Umbilical cord (tissue), 2 donors: ENCODE data around the gene ADAM10. TPM values are rescaled to one million over a fixed set of nuclear protein-coding genes. Genes with fewer than 3 reads are reported as not detected.

Source experiments
- DNase-seq: peaks from one replicate; pipeline ENCODE4 v3.0.0-alpha.2; 2015; ENCODE audit warnings: low spot score
- total RNA-seq: library from RNA; depleted of rRNA; stranded (reverse); fragments of >200 nt; gene quantifications from one replicate; pipeline ENCODE4 v1.2.3, GENCODE V29; 2014; ENCODE audit warnings: low replicate concordance; ENCODE audit not compliant: insufficient read depth

The ADAM10 gene
- total RNA-seq, 1 donor from 2014 or later, result 104 TPM

DNA sequence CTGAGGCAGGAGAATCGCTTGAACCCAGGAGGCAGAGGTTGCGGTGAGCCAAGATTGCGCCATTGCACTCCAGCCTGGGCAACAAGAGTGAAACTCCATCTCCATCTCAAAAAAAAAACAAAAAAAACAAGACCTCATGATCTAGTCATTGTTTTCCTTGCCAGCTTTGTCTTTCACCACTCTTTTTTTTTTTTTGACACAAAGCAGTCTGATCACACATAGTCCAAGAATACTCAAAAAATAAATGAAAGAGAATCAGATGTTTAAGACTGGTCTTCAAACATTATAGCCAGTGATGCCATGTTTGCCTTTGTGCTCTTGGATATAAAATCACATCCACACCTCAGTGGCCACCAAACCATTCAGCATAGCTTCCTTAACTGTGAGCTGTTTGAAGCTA, 5.8 kb upstream of the ADAM10 start:
- DNase-seq, result no peak

DNA sequence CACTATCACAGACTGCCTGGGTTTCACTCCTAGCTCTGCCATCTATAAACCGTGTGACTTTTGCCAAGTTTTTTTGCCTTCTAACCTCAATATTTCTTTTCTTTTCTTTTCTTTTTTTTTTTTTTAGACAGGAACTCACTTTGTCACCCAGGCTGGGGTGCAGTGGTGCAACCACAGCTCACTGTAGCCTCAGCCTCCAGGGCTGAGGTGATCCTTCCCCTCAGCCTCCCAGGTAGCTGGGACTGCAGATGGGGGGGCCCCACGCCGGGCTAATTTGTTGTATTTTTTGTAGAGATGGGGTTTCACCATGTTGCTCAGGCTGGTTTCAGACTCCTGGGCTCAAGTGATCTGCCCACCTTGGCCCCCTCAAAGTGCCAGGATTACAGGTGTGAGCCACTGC, 3.2 kb upstream of the ADAM10 start:
- DNase-seq, result no peak

DNA sequence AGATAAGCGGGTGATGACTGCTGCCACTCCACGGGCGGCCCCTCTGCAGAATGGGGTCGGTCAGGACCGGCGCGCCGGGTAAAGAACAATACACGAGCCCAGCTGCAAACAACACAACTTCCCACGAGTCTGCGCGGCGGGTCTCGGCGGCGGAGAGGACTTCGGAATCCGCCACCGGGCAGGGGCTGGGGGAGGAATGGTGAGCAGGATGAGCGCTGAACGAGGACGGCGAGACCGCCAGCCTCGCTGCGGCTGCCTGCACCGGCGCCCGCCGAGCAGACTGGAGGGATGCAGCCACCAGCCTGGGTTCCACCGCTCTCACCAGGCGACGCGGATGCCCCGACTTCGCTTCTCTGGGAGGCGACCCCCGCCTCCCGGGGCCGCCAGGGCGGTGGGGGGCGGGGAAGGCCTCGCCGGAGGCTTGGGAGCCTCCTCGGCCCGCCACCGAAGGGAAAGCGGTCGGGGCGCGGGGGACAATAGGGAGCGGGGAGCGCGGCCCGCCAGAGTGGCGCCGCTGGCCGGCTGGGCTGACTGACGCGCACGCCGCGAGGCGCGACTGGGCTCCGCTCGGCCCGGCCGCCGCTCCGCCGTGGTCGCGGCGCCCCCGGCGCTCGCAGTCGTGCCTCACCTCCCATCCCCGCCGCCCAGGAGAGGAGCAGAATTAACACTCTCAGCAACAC, 515 bp downstream of the ADAM10 start:
- peak; percentile 51 for DNase-seq

DNA sequence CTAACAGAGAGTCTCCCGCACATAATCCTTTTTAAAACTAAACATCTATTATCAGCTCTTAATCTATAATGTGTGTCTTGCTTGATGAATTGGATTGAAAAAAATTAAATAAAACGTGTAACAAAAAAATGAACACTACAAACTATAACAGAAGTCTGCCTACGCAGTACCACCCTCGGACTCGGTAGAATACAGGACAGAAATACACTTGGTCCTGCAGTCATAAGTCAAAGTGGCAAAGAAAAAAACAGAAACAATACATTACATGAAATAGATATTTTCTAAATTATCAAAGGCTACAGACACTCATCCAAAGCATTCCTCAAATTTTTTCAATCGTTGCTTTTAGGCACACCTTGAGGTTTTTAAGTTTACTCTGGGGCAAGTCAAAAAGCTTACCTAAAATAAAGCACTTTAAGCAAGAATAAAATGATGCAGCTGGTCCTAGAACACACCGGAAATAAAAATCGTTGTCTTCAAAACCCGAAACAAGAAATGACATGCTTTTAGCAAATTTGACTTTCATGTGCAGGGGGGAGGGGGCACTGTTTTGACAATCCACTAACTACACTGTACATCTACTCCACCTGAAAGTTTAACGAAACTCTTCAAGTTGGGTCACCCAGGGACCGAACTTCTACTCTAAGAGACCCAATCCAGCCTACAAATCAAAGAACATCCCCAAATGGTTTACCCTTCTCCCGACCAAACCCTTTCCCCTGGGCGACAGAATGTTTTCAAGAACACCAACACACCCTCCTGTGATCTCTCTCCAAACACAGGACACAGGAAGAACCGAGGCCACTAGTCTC, 1.3 kb downstream of the ADAM10 start:
- DNase-seq, result no peak

DNA sequence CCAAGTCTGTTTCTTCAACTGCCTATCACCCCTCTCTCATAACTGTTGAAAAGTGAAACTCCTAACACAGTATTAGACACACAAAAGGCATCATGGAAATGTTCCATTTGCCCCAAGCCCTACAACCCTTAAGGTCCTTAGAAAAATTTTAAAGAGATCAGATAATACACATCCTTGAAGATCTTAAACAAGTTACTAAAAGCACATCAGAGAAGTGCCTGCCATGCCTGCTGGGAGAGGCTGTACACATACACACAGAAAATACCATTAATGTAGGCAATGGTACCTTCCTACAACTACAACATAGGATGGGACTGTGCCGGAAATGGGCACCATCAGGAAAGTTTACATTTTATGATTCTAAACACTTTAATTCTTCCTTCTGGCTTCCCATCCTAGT, 3.3 kb downstream of the ADAM10 start:
- DNase-seq, result no peak

DNA sequence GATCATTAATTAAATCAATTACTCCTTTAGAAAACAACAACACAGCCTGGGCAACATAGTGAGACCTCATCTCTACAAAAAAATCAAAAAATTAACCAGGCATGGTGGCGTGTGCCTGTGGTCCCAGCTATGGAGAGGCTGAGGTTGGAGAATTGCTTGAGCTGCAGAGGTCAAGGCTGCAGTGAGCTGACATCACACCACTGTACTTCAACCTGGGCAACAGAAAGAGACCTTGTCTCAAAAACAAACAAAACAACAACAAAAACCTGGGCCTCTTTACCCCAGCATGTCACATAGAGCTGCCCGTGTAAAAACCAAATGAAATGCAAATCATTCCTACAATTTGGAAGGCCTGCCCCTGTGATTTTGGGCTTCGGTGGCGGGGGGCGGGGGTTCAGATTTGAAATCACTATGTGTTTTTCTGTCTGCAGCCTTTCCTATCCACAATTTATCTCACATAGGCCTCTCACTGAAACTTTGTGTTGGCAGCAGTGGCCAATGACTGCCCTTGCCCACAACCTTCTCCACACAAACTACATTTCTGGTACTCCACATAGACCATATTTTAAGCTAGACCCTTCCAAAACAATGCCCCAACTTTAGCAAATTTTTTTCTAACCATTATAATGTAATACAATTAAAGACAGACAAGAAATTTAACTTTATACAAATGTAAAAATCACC, 6.5 kb downstream of the ADAM10 start:
- no peak for DNase-seq

DNA sequence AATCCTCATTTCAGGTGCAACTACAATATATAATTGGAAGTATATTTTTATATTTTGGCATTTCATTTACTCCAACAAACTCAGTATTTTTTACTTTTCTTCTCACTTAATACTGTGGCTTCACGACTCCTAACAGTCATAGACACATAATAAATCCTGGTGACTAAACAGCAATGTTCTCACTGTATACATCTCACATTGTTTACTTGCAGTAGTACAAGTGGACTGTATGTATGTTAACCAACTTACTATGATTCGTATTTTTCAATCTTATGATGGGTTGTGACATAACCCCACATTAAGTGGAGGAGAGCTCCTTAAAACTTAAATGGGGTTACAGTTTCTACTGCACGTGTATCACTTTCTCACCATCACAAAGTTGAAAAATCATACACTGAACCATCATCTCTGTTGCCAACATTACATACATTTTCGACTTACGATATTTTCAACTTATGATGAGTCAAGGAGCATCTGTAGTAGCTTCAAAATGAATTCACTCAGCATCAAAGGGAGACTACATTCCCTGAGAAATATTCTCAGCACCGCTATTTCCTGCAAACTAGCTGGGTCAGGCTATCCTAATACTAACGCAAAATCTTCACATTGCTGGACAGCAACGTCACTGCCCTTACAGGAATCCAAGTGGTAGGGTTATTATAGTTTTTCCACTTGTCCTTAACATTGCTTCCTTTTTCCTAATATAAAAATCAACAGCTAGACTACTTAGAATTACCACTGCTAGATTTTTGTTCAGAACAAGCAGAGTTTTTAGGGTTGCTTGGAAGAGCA, 7.3 kb downstream of the ADAM10 start:
- DNase-seq, result peak; percentile 85

DNA sequence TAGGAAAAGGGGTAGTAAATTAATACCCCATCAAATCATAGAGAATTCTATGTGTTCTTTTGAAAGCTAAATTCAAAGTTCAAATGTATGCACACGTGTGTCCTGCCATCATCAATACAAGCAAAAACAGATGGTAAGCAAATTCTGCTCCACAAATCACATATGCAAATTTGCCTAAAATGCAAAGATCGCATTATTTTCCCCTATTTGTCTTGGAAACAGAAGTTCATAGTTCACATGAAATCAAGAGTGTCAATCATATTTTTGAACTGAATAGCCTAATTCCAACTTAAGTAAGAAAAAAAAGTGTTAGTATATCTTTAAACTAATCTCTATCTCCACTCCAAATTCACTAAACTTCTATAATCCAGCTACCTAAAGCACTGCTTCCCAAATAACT, 8.5 kb downstream of the ADAM10 start:
- DNase-seq, result no peak

DNA sequence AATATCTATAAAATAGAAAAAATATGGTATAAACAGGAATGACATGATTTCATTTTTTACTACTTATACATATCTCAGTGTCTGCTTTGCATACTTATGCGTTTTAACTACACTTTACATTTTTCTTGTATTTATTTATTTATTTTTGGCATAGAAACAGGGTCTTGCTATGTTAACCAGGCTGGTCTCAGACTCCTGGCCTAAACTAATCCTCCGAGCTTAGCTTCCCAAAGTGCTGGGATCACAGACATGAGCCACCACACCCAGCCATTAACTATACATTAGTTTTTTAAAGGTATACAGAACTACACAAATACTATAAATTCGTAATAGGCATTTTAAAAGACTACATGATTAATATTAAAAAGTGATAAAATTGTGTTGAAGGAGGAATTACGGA, 9.1 kb downstream of the ADAM10 start:
- DNase-seq, result peak; percentile 86

DNA sequence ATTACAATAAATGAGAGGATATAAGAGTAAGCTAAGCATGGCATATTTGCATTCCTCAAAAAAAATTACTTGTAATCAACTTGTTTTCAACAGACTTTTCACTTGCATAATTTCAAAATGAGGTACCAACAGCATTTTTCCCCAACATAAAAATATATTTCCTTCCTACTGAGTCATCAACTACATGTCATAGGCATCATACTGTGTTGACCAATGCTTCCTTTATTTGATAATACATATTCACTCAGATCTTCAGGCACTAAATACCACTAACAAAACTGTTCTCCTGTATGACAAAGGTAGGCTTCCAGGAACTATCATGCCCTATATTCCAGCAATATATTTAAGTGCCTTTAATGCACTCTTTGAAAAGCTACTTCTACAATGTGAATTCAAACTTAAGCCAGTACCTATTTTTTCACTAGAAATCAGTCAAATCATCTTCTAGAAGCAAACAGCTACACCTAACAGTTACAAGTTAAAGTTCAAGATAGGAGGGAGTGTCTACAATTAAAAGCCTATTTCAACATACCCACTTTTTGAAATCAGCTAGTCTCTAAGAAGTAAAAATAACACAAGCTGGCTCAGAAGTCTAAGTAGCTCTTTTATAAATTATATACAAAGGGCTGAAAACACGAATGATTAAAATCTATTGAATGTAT, 11.3 kb downstream of the ADAM10 start:
- DNase-seq, result no peak

DNA sequence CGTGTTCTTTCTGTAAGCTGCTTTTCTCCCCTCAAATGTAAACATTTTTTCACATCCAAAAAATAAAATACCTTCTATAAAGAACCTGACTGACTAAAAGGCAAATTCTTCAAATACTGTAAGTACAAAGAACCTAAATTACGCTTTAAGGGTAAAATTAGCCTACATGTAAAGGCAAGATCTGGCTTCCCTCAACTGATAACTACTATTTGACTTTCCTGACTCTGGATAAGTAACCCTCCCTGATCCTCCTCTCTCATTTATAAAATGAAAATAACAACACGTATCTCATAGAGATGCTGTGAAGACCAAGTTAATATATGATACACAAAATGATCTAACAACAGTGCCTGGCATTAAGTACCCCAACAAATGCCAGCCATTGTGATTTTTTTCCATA, 12.2 kb downstream of the ADAM10 start:
- DNase-seq, result no peak

DNA sequence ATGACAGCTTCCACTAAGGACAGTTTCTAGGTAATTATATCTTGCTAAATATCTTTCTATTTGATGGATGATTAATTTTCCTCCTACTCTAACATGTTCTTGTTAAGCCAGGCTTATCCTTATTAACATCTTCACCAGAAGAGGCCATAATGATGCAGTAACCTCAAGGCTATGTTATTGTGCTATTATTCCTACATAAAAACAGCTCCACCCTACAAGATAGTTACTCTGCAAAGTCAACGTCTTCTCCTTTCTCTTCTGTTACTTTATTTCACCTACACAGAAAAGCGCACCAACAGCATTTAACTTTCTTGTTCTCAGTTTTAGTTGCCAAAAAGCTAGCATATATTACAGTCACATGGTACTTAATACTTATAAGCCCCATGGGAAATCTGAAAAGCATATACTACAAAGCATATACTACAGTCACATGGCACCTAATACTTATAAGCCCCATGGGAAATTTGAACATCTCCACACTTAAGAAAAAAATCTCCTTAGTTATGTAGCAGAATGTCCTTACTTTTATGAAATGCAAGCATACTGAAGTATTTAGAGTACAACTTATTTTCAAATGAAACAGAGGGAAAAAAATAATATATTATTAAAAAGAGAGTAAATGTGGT, 13.4 kb downstream of the ADAM10 start:
- no peak for DNase-seq

DNA sequence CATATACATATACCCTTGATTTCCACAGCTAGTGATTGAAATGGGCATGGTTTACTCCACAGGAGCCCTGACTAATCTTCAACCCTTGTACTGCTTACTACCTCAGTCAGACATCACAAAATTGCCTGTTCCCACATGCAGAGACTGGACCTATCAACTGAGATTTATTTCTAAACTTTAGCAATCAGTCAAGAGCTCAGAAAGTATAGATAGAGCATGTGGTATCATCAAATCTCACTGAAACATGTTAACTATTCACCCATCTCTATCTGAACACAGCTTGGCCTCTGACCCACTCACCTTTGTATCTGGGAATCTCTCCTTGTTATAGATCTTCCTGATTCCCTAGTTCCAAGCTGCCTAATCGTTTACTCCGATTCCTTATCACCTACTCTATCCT, 14.6 kb downstream of the ADAM10 start:
- no peak for DNase-seq

DNA sequence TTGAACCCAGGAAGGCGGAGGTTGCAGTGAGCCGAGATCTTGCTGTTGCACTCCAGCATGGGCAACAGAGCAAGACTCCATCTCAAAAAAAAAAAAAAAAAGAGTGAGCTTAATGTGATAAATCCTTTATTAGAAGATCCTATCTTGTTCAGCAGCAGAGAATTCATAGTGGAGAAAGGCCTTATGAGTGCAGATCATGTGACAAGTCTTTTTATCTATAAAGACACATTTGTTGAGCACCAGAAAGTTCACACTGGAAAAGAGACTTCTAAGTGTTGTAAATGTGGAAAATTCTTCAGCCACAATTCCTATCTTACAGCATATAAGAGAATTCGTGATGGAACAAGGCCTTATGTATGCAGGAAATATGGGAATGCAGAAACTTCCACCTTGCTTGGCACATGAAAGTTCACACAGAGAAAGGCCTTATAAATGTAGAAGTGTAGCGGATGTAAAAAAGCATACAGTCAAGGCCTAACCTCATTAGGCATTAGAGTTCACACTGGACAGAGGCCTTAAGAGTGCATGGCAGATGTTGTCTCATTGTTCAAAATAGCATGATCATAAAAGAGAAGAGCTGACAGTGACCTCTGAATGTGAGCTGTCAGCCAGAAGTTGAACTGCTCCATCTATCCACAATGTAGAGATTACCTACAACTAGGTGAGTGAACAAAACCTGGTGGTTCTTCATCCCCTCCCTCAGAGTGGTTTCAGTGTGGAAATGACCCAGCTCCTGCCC, 16.7 kb downstream of the ADAM10 start:
- DNase-seq, result no peak

DNA sequence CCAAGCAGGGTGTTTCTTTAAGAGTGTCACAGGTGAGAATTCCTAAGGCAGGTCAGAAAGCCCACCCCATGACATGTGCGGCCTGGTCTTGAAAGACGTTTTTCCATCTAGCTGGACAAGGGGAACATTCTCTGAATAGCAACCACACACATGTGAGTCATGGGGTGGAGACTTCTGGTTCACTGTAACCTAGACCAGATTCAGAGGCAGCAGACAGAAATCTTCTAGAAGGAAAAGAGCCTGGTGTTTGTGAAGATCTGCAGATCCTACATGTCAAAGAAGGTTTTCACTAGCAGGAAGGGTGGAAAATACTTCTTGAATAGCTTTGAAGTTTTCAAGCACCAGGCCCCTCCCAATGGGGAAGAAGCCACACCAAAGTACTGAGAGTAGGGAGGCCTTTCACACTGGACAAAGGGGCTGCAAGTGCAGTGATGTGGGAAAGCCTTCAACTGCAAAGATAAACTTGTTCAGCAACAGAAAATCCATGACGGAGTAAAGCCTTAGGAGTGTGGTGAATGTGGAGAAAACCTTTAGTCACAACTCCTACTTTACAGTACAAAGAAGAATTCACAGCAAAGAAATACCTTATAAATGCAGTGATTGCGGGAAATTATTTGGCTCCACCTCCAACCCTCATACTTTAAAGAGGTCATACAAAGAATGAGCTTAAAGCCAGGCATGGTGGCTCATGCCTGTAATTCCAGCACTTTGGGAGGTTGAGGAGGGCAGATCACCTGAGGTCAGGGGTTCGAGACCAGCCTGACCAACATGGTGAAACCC, 17.6 kb downstream of the ADAM10 start:
- DNase-seq, result peak; percentile 96

DNA sequence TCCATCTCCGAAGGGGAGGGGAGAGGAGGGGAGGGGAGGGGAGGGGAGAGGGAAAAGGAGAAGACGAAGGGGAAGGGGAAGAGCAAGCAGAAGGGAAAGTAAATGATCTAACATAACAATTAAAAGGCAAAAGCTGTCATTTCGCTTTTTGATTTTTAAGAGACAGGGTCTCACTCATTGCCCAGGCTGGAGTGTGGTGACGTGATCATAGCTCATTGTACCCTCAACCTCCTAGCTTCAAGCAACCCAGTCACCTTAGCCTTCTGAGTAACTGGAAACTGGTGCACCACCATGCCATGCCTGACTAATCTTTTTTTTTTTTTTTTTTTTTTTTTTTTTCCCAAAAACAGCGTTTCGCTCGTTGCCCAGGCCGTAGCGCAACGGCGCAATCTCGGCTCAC, 22.6 kb downstream of the ADAM10 start:
- DNase-seq, result no peak

DNA sequence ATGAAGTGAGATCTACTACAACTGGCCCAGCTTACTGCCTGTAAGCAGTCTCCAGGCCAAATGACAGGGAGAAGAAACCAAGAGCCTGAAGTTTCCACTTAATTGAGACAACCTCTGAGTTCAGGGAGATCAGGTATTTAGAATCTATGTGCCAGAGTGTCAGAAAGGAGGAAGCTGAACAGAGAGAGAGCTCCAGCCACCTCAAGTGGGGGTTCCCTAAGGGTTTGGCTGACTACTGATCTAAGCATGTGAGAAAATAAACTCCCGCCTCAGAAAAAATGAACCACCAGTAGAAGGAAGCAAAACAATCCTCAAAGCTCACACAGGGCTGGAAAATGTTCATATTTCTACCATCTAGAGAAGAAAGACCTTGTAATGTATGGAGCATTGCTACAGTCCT, 25.0 kb downstream of the ADAM10 start:
- no peak for DNase-seq

DNA sequence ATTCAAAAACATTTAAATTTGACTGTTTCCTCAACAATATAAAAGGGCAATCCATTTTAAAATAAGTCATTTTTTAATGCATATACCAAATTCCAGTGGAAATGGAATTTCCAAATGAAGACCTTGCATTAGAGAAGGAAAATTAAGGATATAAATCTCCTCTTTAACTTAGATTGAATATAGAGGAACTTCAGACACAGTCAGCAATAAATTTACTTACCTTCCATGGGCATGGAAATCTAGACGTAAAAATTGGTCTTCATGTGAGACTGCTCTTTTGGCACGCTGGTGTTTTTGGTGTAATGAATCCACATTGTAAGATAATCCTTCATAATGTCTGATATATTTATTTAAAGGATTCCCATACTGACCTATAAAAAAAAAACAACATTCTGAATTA, 32.1 kb downstream of the ADAM10 start:
- DNase-seq, result no peak

DNA sequence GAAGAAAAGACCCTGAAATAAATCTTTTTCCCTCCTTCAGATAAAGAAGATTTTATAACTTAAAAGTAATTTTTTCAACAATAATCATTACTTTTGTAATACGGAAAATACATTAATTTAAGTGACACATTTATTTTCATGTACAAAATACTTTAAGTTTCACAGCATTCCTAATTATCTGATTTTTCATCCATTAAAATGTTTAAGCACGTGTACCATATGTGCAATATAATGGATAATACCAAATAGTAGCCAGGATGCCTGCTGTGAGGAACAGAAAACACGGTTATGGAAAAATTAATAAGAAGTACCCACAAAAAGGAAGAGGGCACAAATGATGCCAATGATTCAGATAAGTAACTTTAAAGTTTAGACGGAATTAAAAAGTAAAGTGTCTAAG, 33.5 kb downstream of the ADAM10 start:
- DNase-seq, result no peak
